HepG2 (cell line): ENCODE measurements around the gene AKAP9. TPM values are rescaled to one million over a fixed set of nuclear protein-coding genes. Genes with fewer than 3 reads are reported as not detected.

Source experiments
- HNRNPH1 ChIP-seq: fragments of 200-400 bp; formaldehyde crosslinking; optimal IDR thresholded peaks from 2 replicates; pipeline ENCODE3; 2017; ENCODE audit warnings: mild to moderate bottlenecking, low read depth, low read length
- LCORL ChIP-seq, 2 experiments: fragments of 450-650 bp in 1 of 2; sonication (generic) in 1 of 2; formaldehyde crosslinking in 1 of 2; IDR thresholded peaks; 2 replicates each; pipeline versions ENCODE4 v1.5.0 to v1.6.1; 2017 to 2020; ENCODE audit warnings: antibody characterized with exemption in 1 of 2, missing genetic modification reagents in 1 of 2
- ZNF496 ChIP-seq: sonication (generic); formaldehyde crosslinking; IDR thresholded peaks from 2 replicates; pipeline ENCODE4 v1.8.1; 2023; ENCODE audit warnings: mild to moderate bottlenecking, moderate library complexity, missing genetic modification reagents; ENCODE audit not compliant: insufficient replicate concordance
- ZNF619 ChIP-seq: sonication (generic); formaldehyde crosslinking; IDR thresholded peaks from 2 replicates; pipeline ENCODE4 v1.4.0; 2020; ENCODE audit warnings: mild to moderate bottlenecking, missing genetic modification reagents
- polyA plus RNA-seq, 8 experiments: library from polyadenylated mRNA; depleted of rRNA in 3 of 8; stranded (reverse) in 7 of 8; unstranded in 1 of 8; fragments of >200 nt; fragmentation: Illumina TruSeq in 4 of 8; extraction: Trizol in 4 of 8; gene quantifications; 2 replicates each; pipeline versions ENCODE4 v1.2.1 to v1.2.3, GENCODE V29; 2011 to 2016; ENCODE audit warnings: low read depth in 4 of 8, missing spikeins in 1 of 8, mixed read lengths in 1 of 8; ENCODE audit not compliant: insufficient read depth in 1 of 8
- total RNA-seq, 5 experiments: library from RNA; depleted of rRNA; stranded (reverse); fragments of >200 nt; fragmentation: Illumina TruSeq; extraction: Trizol; gene quantifications; 2 replicates each; pipeline ENCODE4 v1.2.3, GENCODE V29; 2016; ENCODE audit warnings: low read depth in 1 of 5
- TF ChIP-seq, protein P1 (sequence below): sonication (generic); formaldehyde crosslinking; IDR thresholded peaks from 2 replicates; pipeline ENCODE4 v1.9.0; 2022; ENCODE audit warnings: low read depth, missing genetic modification reagents
- TF ChIP-seq, protein P2 (sequence below): sonication (generic); formaldehyde crosslinking; conservative IDR thresholded peaks from 2 replicates; pipeline ENCODE4 v1.4.0; 2020; ENCODE audit warnings: missing genetic modification reagents
- TF ChIP-seq, protein P3 (sequence below): sonication (generic); formaldehyde crosslinking; IDR thresholded peaks from one replicate; pipeline ENCODE4 v1.5.1; 2020; ENCODE audit warnings: mild to moderate bottlenecking, missing genetic modification reagents; ENCODE audit errors: not compliant biosample characterization
- TF ChIP-seq, protein P4 (sequence below): sonication (generic); formaldehyde crosslinking; IDR thresholded peaks from 2 replicates; pipeline ENCODE4 v1.8.0; 2022; ENCODE audit warnings: mild to moderate bottlenecking, missing genetic modification reagents, moderate library complexity
- TF ChIP-seq, protein P5 (sequence below): sonication (generic); formaldehyde crosslinking; IDR thresholded peaks from 2 replicates; pipeline ENCODE4; 2020; ENCODE audit warnings: missing genetic modification reagents, mild to moderate bottlenecking, borderline replicate concordance
- TF ChIP-seq, protein P6 (sequence below): sonication (generic); formaldehyde crosslinking; conservative IDR thresholded peaks from 2 replicates; pipeline ENCODE4 v1.8.1; 2023; ENCODE audit warnings: missing genetic modification reagents

The AKAP9 gene
- total and polyA plus RNA-seq, 2 of the 13 experiments (the other 11 are each of a cell fraction or from before 2014, with no cell fraction given), result 27.6 to 33.1 TPM

DNA sequence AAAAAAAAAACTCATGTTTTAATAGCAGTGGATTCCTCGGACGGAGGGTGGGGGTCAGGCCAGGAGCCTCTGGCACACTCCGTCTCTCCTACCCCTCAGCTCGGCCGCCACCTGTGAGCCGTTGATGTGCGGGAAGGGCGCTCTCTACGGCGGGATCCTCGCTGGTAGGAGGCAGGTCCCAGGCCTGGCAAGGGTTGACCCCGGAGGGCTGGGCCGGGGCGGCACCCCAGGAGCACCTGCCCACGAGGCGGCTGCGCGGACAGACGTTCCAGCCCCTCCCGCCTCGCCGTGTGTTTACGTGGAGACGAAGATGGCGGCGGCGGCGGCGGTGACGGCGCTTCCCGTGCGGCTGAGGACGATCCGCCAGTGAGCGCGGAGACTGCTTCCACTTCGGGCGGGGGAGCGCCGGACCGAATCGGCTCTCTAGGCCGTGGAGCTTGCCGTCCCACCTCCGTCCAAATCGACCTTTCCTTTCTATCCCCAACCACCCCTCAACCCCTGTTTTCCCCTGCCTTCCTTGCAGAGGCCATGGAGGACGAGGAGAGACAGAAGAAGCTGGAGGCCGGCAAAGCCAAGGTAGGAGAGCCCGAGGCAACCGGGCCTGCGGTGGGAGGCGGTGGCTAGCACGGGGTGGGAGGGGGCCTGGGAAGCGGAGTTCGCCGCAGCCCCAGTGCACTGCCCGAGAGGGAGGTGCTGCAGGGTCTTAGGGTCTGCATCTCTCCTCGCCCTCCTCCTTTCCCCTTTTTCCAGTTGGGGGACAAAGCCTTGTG, at the start of gene AKAP9 (continued):
- TF ChIP-seq, protein P1, sequence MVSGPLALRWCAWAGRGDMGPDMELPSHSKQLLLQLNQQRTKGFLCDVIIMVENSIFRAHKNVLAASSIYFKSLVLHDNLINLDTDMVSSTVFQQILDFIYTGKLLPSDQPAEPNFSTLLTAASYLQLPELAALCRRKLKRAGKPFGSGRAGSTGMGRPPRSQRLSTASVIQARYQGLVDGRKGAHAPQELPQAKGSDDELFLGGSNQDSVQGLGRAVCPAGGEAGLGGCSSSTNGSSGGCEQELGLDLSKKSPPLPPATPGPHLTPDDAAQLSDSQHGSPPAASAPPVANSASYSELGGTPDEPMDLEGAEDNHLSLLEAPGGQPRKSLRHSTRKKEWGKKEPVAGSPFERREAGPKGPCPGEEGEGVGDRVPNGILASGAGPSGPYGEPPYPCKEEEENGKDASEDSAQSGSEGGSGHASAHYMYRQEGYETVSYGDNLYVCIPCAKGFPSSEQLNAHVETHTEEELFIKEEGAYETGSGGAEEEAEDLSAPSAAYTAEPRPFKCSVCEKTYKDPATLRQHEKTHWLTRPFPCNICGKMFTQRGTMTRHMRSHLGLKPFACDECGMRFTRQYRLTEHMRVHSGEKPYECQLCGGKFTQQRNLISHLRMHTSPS (CRISPR knock-in tag), result peak; percentile 85
- TF ChIP-seq, protein P2, sequence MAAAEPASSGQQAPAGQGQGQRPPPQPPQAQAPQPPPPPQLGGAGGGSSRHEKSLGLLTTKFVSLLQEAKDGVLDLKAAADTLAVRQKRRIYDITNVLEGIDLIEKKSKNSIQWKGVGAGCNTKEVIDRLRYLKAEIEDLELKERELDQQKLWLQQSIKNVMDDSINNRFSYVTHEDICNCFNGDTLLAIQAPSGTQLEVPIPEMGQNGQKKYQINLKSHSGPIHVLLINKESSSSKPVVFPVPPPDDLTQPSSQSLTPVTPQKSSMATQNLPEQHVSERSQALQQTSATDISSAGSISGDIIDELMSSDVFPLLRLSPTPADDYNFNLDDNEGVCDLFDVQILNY, result peak; percentile 71
- no peak; the same call in none of the 2 replicates for TF ChIP-seq ZNF619 (CRISPR knock-in tag)
- TF ChIP-seq LCORL (IDR thresholded peaks at IDR 0.05), result no peak
- TF ChIP-seq LCORL (CRISPR knock-in tag; IDR thresholded peaks at IDR 0.05), result peak; percentile 56
- TF ChIP-seq HNRNPH1, result no peak
- TF ChIP-seq, protein P3, sequence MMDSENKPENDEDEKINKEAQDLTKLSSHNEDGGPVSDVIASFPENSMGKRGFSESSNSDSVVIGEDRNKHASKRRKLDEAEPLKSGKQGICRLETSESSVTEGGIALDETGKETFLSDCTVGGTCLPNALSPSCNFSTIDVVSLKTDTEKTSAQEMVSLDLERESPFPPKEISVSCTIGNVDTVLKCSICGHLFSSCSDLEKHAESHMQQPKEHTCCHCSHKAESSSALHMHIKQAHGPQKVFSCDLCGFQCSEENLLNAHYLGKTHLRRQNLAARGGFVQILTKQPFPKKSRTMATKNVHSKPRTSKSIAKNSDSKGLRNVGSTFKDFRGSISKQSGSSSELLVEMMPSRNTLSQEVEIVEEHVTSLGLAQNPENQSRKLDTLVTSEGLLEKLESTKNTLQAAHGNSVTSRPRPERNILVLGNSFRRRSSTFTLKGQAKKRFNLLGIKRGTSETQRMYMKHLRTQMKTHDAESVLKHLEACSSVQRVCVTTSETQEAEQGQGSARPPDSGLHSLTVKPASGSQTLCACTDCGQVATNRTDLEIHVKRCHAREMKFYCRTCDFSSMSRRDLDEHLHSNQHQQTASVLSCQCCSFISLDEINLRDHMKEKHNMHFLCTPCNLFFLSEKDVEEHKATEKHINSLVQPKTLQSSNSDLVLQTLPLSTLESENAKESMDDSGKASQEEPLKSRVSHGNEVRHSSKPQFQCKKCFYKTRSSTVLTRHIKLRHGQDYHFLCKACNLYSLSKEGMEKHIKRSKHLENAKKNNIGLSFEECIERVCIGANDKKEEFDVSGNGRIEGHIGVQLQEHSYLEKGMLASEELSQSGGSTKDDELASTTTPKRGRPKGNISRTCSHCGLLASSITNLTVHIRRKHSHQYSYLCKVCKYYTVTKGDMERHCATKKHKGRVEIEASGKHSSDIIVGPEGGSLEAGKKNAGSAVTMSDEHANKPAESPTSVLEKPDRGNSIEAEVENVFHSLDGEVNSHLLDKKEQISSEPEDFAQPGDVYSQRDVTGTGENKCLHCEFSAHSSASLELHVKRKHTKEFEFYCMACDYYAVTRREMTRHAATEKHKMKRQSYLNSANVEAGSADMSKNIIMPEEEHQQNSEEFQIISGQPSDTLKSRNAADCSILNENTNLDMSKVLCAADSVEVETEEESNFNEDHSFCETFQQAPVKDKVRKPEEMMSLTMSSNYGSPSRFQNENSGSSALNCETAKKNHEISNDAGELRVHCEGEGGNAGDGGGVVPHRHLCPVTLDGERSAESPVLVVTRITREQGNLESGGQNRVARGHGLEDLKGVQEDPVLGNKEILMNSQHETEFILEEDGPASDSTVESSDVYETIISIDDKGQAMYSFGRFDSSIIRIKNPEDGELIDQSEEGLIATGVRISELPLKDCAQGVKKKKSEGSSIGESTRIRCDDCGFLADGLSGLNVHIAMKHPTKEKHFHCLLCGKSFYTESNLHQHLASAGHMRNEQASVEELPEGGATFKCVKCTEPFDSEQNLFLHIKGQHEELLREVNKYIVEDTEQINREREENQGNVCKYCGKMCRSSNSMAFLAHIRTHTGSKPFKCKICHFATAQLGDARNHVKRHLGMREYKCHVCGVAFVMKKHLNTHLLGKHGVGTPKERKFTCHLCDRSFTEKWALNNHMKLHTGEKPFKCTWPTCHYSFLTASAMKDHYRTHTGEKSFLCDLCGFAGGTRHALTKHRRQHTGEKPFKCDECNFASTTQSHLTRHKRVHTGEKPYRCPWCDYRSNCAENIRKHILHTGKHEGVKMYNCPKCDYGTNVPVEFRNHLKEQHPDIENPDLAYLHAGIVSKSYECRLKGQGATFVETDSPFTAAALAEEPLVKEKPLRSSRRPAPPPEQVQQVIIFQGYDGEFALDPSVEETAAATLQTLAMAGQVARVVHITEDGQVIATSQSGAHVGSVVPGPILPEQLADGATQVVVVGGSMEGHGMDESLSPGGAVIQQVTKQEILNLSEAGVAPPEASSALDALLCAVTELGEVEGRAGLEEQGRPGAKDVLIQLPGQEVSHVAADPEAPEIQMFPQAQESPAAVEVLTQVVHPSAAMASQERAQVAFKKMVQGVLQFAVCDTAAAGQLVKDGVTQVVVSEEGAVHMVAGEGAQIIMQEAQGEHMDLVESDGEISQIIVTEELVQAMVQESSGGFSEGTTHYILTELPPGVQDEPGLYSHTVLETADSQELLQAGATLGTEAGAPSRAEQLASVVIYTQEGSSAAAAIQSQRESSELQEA (CRISPR knock-in tag), result peak; percentile 75
- no peak for TF ChIP-seq ZNF496
- TF ChIP-seq, protein P4, sequence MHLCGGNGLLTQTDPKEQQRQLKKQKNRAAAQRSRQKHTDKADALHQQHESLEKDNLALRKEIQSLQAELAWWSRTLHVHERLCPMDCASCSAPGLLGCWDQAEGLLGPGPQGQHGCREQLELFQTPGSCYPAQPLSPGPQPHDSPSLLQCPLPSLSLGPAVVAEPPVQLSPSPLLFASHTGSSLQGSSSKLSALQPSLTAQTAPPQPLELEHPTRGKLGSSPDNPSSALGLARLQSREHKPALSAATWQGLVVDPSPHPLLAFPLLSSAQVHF (CRISPR knock-in tag), result peak; percentile 86; the same call in 1 of the 2 replicates
- TF ChIP-seq, protein P5, sequence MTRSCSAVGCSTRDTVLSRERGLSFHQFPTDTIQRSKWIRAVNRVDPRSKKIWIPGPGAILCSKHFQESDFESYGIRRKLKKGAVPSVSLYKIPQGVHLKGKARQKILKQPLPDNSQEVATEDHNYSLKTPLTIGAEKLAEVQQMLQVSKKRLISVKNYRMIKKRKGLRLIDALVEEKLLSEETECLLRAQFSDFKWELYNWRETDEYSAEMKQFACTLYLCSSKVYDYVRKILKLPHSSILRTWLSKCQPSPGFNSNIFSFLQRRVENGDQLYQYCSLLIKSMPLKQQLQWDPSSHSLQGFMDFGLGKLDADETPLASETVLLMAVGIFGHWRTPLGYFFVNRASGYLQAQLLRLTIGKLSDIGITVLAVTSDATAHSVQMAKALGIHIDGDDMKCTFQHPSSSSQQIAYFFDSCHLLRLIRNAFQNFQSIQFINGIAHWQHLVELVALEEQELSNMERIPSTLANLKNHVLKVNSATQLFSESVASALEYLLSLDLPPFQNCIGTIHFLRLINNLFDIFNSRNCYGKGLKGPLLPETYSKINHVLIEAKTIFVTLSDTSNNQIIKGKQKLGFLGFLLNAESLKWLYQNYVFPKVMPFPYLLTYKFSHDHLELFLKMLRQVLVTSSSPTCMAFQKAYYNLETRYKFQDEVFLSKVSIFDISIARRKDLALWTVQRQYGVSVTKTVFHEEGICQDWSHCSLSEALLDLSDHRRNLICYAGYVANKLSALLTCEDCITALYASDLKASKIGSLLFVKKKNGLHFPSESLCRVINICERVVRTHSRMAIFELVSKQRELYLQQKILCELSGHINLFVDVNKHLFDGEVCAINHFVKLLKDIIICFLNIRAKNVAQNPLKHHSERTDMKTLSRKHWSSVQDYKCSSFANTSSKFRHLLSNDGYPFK (CRISPR knock-in tag), result peak; percentile 89; the same call in 1 of the 2 replicates
- TF ChIP-seq, protein P6, sequence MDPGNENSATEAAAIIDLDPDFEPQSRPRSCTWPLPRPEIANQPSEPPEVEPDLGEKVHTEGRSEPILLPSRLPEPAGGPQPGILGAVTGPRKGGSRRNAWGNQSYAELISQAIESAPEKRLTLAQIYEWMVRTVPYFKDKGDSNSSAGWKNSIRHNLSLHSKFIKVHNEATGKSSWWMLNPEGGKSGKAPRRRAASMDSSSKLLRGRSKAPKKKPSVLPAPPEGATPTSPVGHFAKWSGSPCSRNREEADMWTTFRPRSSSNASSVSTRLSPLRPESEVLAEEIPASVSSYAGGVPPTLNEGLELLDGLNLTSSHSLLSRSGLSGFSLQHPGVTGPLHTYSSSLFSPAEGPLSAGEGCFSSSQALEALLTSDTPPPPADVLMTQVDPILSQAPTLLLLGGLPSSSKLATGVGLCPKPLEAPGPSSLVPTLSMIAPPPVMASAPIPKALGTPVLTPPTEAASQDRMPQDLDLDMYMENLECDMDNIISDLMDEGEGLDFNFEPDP (CRISPR knock-in tag), result no peak
